Fibroblast of skin of right quadriceps (primary cell): ENCODE measurements around the gene FURIN.
"Not testable (repeated sequence)": the region's sequence is repeated elsewhere in the genome, so short reads cannot be mapped to it uniquely, and the experiment has no call there.

Experiments
- DNase-seq: peaks from one replicate; pipeline ENCODE4 v3.0.0-alpha.2; 2013

The FURIN gene

GRCh38 chr15:90871139-90871715 is 2.8 kb downstream of the FURIN start:
- peak; percentile 30 for DNase-seq

GRCh38 chr15:90871716-90872485 is 3.5 kb downstream of the FURIN start:
- DNase-seq, result no peak

- peak; percentile 77 for DNase-seq
Observed at GRCh38 chr15:90872486-90873184, 4.2 kb downstream of the FURIN start.

- DNase-seq, result no peak
Observed at GRCh38 chr15:90873488-90873997, 5.2 kb downstream of the FURIN start.

- DNase-seq, result no peak
Observed at GRCh38 chr15:90873998-90874605, 5.7 kb downstream of the FURIN start.

- not testable (repeated sequence) for DNase-seq
Observed at GRCh38 chr15:90874986-90875385, 6.6 kb downstream of the FURIN start.

- DNase-seq, result no peak
Observed at GRCh38 chr15:90875549-90875981, 7.2 kb downstream of the FURIN start.

GRCh38 chr15:90876046-90876445 is 7.7 kb downstream of the FURIN start:
- no peak for DNase-seq

GRCh38 chr15:90876512-90877170 is 8.3 kb downstream of the FURIN start:
- DNase-seq, result no peak

- no peak for DNase-seq
Observed at GRCh38 chr15:90877315-90877714, 8.9 kb downstream of the FURIN start.

- DNase-seq, result no peak
Observed at GRCh38 chr15:90877996-90878395, 9.6 kb downstream of the FURIN start.

GRCh38 chr15:90878660-90879059 is 10.3 kb downstream of the FURIN start:
- DNase-seq, result no peak

GRCh38 chr15:90879730-90880366 is 11.5 kb downstream of the FURIN start:
- no peak for DNase-seq

GRCh38 chr15:90880381-90881145 is 12.2 kb downstream of the FURIN start:
- DNase-seq, result no peak

- no peak for DNase-seq
Observed at GRCh38 chr15:90881181-90881977, 13.0 kb downstream of the FURIN start.

GRCh38 chr15:90881978-90882721 is 13.8 kb downstream of the FURIN start:
- DNase-seq, result no peak

GRCh38 chr15:90882781-90883525 is 14.6 kb downstream of the FURIN start:
- DNase-seq, result no peak

- no peak for DNase-seq
Observed at GRCh38 chr15:90883526-90883975, 15.2 kb downstream of the FURIN start.
